Loucy (cell line): ENCODE measurements around the gene RAC2.

Source experiments
- H2AFZ ChIP-seq: fragments of 200-600 bp; sonication (generic); 2 replicates; pipeline ENCODE4 v1.6.0; 2016; ENCODE audit warnings: antibody characterized with exemption, mild to moderate bottlenecking, low read length, moderate library complexity
- H3F3A ChIP-seq: fragments of 200-600 bp; 2 replicates; pipeline ENCODE4 v1.6.0; 2016; ENCODE audit warnings: antibody characterized with exemption, low read depth, mild to moderate bottlenecking
- H3K27me3 ChIP-seq: fragments of 200-600 bp; sonication (generic); 2 replicates; pipeline ENCODE4 v1.6.1; 2014; ENCODE audit warnings: low read length, mild to moderate bottlenecking; ENCODE audit not compliant: insufficient read depth, poor library complexity, severe bottlenecking
- H3K36me3 ChIP-seq: fragments of 200-600 bp; sonication (generic); 2 replicates; pipeline ENCODE4 v1.6.1; 2016; ENCODE audit warnings: low read length; ENCODE audit not compliant: insufficient read depth
- H3K4me1 ChIP-seq: fragments of 200-600 bp; sonication (generic); 2 replicates; pipeline ENCODE4 v1.5.1; 2014; ENCODE audit warnings: low read length, mild to moderate bottlenecking; ENCODE audit not compliant: insufficient read depth, poor library complexity, severe bottlenecking
- H3K4me2 ChIP-seq: fragments of 200-600 bp; sonication (generic); 2 replicates; pipeline ENCODE4 v1.6.0; 2014; ENCODE audit warnings: antibody characterized with exemption, low read length, low read depth, mild to moderate bottlenecking; ENCODE audit not compliant: poor library complexity, severe bottlenecking
- H3K4me3 ChIP-seq: fragments of 200-600 bp; sonication (generic); 2 replicates; pipeline ENCODE4 v1.5.1; 2014; ENCODE audit warnings: low read length, mild to moderate bottlenecking, mixed read lengths; ENCODE audit not compliant: poor library complexity, severe bottlenecking
- H3K79me2 ChIP-seq: fragments of 200-600 bp; sonication (generic); 2 replicates; pipeline ENCODE4 v1.6.1; 2014; ENCODE audit warnings: low read length; ENCODE audit not compliant: insufficient read depth
- H3K9ac ChIP-seq: fragments of 200-600 bp; sonication (generic); 2 replicates; pipeline ENCODE4 v1.6.0; 2014; ENCODE audit warnings: mild to moderate bottlenecking, low read depth, low read length, moderate library complexity; ENCODE audit not compliant: poor library complexity, severe bottlenecking
- H3K9me2 ChIP-seq: fragments of 200-600 bp; sonication (generic); replicated peaks from 2 replicates; pipeline ENCODE4 v1.6.1; 2016; ENCODE audit warnings: low read depth, low read length, mixed read lengths
- H3K9me3 ChIP-seq: fragments of 200-600 bp; sonication (generic); 2 replicates; pipeline ENCODE4 v1.6.1; 2014; ENCODE audit warnings: mild to moderate bottlenecking, antibody characterized with exemption, low read length, low read depth; ENCODE audit not compliant: insufficient read depth
- H4K20me1 ChIP-seq: fragments of 200-600 bp; sonication (generic); 2 replicates; pipeline ENCODE4 v1.6.0; 2014; ENCODE audit warnings: antibody characterized with exemption, low read length, mild to moderate bottlenecking; ENCODE audit not compliant: insufficient read depth, poor library complexity, severe bottlenecking
- EZH2phosphoT487 ChIP-seq: fragments of 200-600 bp; IDR thresholded peaks from 2 replicates; pipeline ENCODE4 v1.6.1; 2018; ENCODE audit warnings: antibody characterized with exemption, mild to moderate bottlenecking, moderate library complexity, borderline replicate concordance
- TF ChIP-seq, protein P1 (sequence below): fragments of 200-600 bp; sonication (generic); conservative IDR thresholded peaks from 2 replicates; pipeline ENCODE4 v1.5.1; 2014; ENCODE audit warnings: mild to moderate bottlenecking, antibody characterized with exemption, low read length

Gene RAC2

DNA sequence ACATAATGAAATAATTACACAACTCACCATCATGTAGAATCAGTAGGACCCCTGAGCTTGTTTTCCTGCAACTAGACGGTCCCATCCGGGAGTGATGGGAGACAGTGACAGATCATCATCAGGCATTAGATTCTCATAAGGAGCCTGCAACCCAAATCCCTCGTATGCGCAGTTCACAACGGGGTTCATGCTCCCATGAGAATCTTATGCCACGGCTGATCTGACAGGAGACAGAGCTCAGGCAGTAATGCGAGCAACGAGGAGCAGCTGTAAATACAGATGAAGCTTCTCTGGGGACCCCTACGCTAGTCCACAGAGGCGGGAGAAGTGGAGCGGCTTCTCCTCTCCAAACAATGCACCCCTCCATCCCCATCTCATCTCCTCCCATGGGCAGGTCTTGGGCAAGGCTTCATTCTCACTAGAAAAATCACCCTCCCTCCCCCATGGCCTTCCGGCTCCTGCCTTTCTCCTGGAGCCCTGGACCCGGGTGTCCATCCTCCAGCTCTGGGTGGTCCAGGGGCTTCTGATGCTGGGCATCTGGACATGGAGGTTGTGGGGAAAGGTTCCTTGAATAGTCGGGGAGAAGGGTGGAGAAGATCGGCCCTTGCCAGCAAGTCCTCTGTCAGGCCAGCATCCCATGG is 16.2 kb upstream of the RAC2 start:
- no peak overlapping the region for H3K4me3 ChIP-seq
- no peaks in the 10 kb centered on the region for H4K20me1 ChIP-seq
- no peaks in the 10 kb centered on the region for H3K9me2 ChIP-seq
- no peaks in the 10 kb centered on the region for H3K36me3 ChIP-seq
- H3K4me1 ChIP-seq, result peaks cover 41% of the 10 kb centered on the region
- peaks cover 9% of the 10 kb centered on the region; the same call in 1 of the 2 replicates for H3K9me3 ChIP-seq
- H2AFZ ChIP-seq, result peak overlapping the region; percentile 50; the same call in 1 of the 2 replicates
- no peak for TF ChIP-seq EZH2phosphoT487
- TF ChIP-seq, protein P1, sequence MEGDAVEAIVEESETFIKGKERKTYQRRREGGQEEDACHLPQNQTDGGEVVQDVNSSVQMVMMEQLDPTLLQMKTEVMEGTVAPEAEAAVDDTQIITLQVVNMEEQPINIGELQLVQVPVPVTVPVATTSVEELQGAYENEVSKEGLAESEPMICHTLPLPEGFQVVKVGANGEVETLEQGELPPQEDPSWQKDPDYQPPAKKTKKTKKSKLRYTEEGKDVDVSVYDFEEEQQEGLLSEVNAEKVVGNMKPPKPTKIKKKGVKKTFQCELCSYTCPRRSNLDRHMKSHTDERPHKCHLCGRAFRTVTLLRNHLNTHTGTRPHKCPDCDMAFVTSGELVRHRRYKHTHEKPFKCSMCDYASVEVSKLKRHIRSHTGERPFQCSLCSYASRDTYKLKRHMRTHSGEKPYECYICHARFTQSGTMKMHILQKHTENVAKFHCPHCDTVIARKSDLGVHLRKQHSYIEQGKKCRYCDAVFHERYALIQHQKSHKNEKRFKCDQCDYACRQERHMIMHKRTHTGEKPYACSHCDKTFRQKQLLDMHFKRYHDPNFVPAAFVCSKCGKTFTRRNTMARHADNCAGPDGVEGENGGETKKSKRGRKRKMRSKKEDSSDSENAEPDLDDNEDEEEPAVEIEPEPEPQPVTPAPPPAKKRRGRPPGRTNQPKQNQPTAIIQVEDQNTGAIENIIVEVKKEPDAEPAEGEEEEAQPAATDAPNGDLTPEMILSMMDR, result no peak
- no peak overlapping the region for H3K9ac ChIP-seq
- no peak overlapping the region for H3K4me2 ChIP-seq
- no peaks in the 10 kb centered on the region for H3K79me2 ChIP-seq
- H3K27me3 ChIP-seq, result no peaks in the 10 kb centered on the region
- no peaks in the 10 kb centered on the region for H3F3A ChIP-seq

GRCh38 chr22:37259540-37260029 is 15.5 kb upstream of the RAC2 start:
- Histone ChIP-seq H3K36me3 (no peaks in the 10 kb centered on the region), H3K9me3 (peaks cover 9% of the 10 kb centered on the region; the same call in 1 of the 2 replicates), H3K4me1 (peaks cover 41% of the 10 kb centered on the region), H3K79me2 (no peaks in the 10 kb centered on the region), H4K20me1 (no peaks in the 10 kb centered on the region), H3F3A (no peaks in the 10 kb centered on the region), H3K27me3 (no peaks in the 10 kb centered on the region), H3K4me2 (no peak overlapping the region), H3K9ac (no peak overlapping the region), H3K9me2 (no peaks in the 10 kb centered on the region), H2AFZ (no peak overlapping the region), H3K4me3 (no peak overlapping the region)
- TF ChIP-seq EZH2phosphoT487, result no peak
- TF ChIP-seq, protein P1, result peak; percentile 16; the same call in 1 of the 2 replicates

GRCh38 chr22:37258753-37259401 is 14.8 kb upstream of the RAC2 start:
- Histone ChIP-seq H3K9ac (no peak overlapping the region), H3K4me2 (no peak overlapping the region), H3K79me2 (no peaks in the 10 kb centered on the region), H3K27me3 (no peaks in the 10 kb centered on the region), H3K9me2 (no peaks in the 10 kb centered on the region), H3K4me1 (peaks cover 45% of the 10 kb centered on the region), H3K36me3 (no peaks in the 10 kb centered on the region), H2AFZ (no peak overlapping the region), H3F3A (no peaks in the 10 kb centered on the region), H3K4me3 (no peak overlapping the region), H3K9me3 (peaks cover 2% of the 10 kb centered on the region; the same call in 1 of the 2 replicates), H4K20me1 (no peaks in the 10 kb centered on the region)
- TF ChIP-seq EZH2phosphoT487, result no peak
- TF ChIP-seq, protein P1, result no peak
